ENCODE measurements around the gene ANP32E. TPM values are rescaled to one million over a fixed set of nuclear protein-coding genes. Genes with fewer than 3 reads are reported as not detected.

The ANP32E gene
- total and polyA plus RNA-seq, 9 of the 15 experiments (the other 6 are each of a cell fraction or from before 2014, with no cell fraction given) = 60.4 to 197 (median 104) TPM

DNA sequence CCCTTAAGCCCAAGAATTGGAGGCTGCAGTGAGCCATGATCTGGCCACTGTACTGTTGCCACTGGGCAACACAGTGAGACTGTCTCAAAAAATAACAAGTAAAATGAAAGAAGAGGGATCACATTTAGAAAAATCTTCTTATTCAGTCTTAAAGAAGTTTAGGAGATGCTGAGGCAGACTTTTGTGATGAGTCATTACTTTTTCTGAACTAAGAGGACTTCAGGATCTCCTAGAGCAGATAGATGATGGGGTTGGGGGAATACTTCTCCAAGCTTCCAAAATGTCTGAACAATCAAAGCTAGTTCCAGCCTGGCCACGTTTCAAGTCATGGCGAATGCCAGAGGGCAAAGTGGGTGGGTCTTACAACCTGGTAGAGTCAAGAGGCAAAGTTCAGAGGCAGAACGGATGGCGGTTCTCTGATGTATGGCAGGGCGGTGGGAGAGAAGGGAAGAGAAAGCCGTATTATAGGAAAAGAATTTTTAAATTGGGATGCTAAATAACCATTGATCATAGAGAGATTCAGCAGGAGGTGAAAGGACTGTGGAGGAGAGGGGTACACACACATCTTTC, 44.3 kb upstream of the ANP32E start (continued):
- TF ChIP-seq, protein P1, sequence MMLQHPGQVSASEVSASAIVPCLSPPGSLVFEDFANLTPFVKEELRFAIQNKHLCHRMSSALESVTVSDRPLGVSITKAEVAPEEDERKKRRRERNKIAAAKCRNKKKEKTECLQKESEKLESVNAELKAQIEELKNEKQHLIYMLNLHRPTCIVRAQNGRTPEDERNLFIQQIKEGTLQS (IDR thresholded peaks at IDR 0.05) = peak; percentile 54
- TF ChIP-seq, protein P1 (CRISPR knock-in tag; conservative IDR thresholded peaks at IDR 0.05) = no peak
- TF ChIP-seq MAFG (tag; conservative IDR thresholded peaks at IDR 0.05) (peak; percentile 84), MAFF (IDR thresholded peaks at IDR 0.05; ENCODE audit: low read length) (peak; percentile 72), ZBTB8A (IDR thresholded peaks at IDR 0.05; ENCODE audit: partially characterized antibody) (no peak)

DNA sequence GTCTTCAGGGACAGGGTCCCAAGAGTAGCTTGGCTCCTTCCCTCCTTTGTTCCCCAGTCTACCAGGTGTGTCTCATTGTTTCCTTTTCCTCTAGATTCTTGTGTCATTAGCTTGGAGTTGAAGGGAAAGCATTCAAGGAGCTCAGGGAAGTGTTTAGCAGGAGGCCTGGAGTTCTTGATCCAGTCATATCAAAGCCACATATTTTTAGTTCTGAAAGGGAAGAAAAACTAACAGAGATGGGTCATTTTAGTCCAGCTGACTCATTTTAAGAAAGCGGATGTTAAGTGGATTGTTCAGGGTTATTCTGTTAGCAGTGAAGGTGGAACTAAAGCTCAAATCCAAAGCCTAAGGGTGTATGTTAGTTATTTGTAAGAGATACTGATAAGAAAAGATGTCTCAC, 37.4 kb upstream of the ANP32E start:
- ATAC-seq = no peak
- H3K9me1 ChIP-seq (ENCODE audit: control insufficient read depth, insufficient read depth, low read length) = no peaks in the 10 kb centered on the region
- peaks cover 5% of the 10 kb centered on the region for H3K79me2 ChIP-seq (ENCODE audit: control insufficient read depth, insufficient read depth, low read length)
- H3K4me3 ChIP-seq = no peak overlapping the region
- H4K20me1 ChIP-seq (replicated peaks; ENCODE audit: control insufficient read depth, insufficient read depth, low read length) = no peaks in the 10 kb centered on the region
- H3K9ac ChIP-seq (ENCODE audit: insufficient read depth in 1 of 2, low read depth in 2 of 2, low read length in 2 of 2) = no peak overlapping the region
- no TSS peak for BruUV-seq (replicated peaks)
- ChIA-PET CTCF (ENCODE audit: low intra/inter-chr PET ratio) (no interaction called here), POLR2A (interaction anchor here (0.6 to 2.1 kb wide), 9 partner anchors 11 to 673 kb away, joined by 3 to 15 read pairs (median 3); partner anchors contain the start of gene CA14)
- FAIRE-seq = no peak
- no peak overlapping the region for H3K27ac ChIP-seq (ENCODE audit: extremely low read depth, low read depth, low read length)
- intact Hi-C loops (cut with micrococcal nuclease) = no loop called here
- no peaks in the 10 kb centered on the region for H3K36me3 ChIP-seq (ENCODE audit: control insufficient read depth, insufficient read depth, low read length)
- peaks cover 8 to 15% of the 10 kb centered on the region in 2 experiments for H3K4me1 ChIP-seq (replicated peaks in 1 of 2; ENCODE audit: control insufficient read depth in 2 of 2, insufficient read depth in 2 of 2, low read length in 2 of 2)
- no peak for DNase-seq (ENCODE audit: extremely low read depth in 1 of 4, low spot score in 3 of 4)
- H3K27me3 ChIP-seq (ENCODE audit: control insufficient read depth in 2 of 2, insufficient read depth in 2 of 2, low read length in 2 of 2) = no peaks in the 10 kb centered on the region
- H3K9me3 ChIP-seq (replicated peaks; ENCODE audit: control insufficient read depth, insufficient read depth, low read depth, low read length) = no peaks in the 10 kb centered on the region
- WGBS (ENCODE audit: insufficient coverage, low coverage, missing lambda C conversion rate) = 56% methylated on average over 1 of the region's 1 CpG
- no peak overlapping the region for H3K4me2 ChIP-seq (ENCODE audit: insufficient read depth, low read length)
- in situ Hi-C loops (cut with MboI) = no loop called here
- H2AFZ ChIP-seq (ENCODE audit: low read depth, low read length) = no peak overlapping the region; the same call in 1 of the 2 replicates
- no peak for TF ChIP-seq SMAD3 (CRISPR knock-in tag; conservative IDR thresholded peaks at IDR 0.05)
- TF ChIP-seq, protein P2, sequence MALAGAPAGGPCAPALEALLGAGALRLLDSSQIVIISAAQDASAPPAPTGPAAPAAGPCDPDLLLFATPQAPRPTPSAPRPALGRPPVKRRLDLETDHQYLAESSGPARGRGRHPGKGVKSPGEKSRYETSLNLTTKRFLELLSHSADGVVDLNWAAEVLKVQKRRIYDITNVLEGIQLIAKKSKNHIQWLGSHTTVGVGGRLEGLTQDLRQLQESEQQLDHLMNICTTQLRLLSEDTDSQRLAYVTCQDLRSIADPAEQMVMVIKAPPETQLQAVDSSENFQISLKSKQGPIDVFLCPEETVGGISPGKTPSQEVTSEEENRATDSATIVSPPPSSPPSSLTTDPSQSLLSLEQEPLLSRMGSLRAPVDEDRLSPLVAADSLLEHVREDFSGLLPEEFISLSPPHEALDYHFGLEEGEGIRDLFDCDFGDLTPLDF (CRISPR knock-in tag; IDR thresholded peaks at IDR 0.05) = no peak
- no peak for TF ChIP-seq ZNF592 (IDR thresholded peaks at IDR 0.05)
- TF ChIP-seq HMG20A (CRISPR knock-in tag; conservative IDR thresholded peaks at IDR 0.05) = no peak

Data from K562 (cell line).